Measurements from ENCODE around the gene C3orf33. TPM values are rescaled to one million over a fixed set of nuclear protein-coding genes. Genes with fewer than 3 reads are reported as not detected.

The C3orf33 gene
- polyA plus RNA-seq, 1 donor = 3.1 TPM

GRCh38 chr3:155785662-155786295, 20.3 kb downstream of the C3orf33 start:
- DNase-seq (ENCODE audit: low read depth) = no peak

GRCh38 chr3:155782390-155782953, 23.6 kb downstream of the C3orf33 start:
- DNase-seq (ENCODE audit: low read depth) = no peak

- no peak for DNase-seq (ENCODE audit: low read depth)
These were observed 25.8 kb downstream of the C3orf33 start for GRCh38 chr3:155780291-155780690.

GRCh38 chr3:155778462-155778861, 27.6 kb downstream of the C3orf33 start:
- DNase-seq (ENCODE audit: low read depth) = no peak

- DNase-seq (ENCODE audit: low read depth) = no peak
These were observed 33.3 kb downstream of the C3orf33 start for GRCh38 chr3:155772801-155773200.

GRCh38 chr3:155771126-155771525, 35.0 kb downstream of the C3orf33 start:
- no peak for DNase-seq (ENCODE audit: low read depth)

GRCh38 chr3:155766206-155766605, 39.9 kb downstream of the C3orf33 start:
- DNase-seq (ENCODE audit: low read depth) = no peak

GRCh38 chr3:155763870-155764463, 42.1 kb downstream of the C3orf33 start:
- no peak for DNase-seq (ENCODE audit: low read depth)

GRCh38 chr3:155760653-155761052, 45.4 kb downstream of the C3orf33 start:
- no peak for DNase-seq (ENCODE audit: low read depth)

- no peak for DNase-seq (ENCODE audit: low read depth)
These were observed 48.5 kb downstream of the C3orf33 start for GRCh38 chr3:155757577-155757976.

- no peak for DNase-seq (ENCODE audit: low read depth)
These were observed 52.9 kb downstream of the C3orf33 start for GRCh38 chr3:155753038-155753639.

GRCh38 chr3:155748611-155749365, 57.3 kb downstream of the C3orf33 start:
- no peak for DNase-seq (ENCODE audit: low read depth)

GRCh38 chr3:155747946-155748290, 58.2 kb downstream of the C3orf33 start:
- no peak for DNase-seq (ENCODE audit: low read depth)

- DNase-seq (ENCODE audit: low read depth) = no peak
These were observed 58.7 kb downstream of the C3orf33 start for GRCh38 chr3:155747286-155747945.

- DNase-seq (ENCODE audit: low read depth) = no peak
These were observed 59.4 kb downstream of the C3orf33 start for GRCh38 chr3:155746703-155747102.

- DNase-seq (ENCODE audit: low read depth) = no peak
These were observed 60.1 kb downstream of the C3orf33 start for GRCh38 chr3:155745795-155746550.

- DNase-seq (ENCODE audit: low read depth) = no peak
These were observed 61.3 kb downstream of the C3orf33 start, which contains the start of gene PLCH1 for GRCh38 chr3:155744626-155745324. Gene PLCH1 (minus strand): TSS chr3:155745071. CDS start chr3:155704224, 40,847 bp downstream.

- DNase-seq (ENCODE audit: low read depth) = no peak
These were observed 62.0 kb downstream of the C3orf33 start for GRCh38 chr3:155744010-155744625.

GRCh38 chr3:155743606-155744005, 62.5 kb downstream of the C3orf33 start:
- DNase-seq (ENCODE audit: low read depth) = no peak

All from forelimb muscle (tissue), 1 donor.